Measurements from ENCODE around the gene CDPF1. TPM values are rescaled to one million over a fixed set of nuclear protein-coding genes. Genes with fewer than 3 reads are reported as not detected.

Gene CDPF1
- total and polyA plus RNA-seq, 2 of the 13 experiments (the other 11 are each of a cell fraction or from before 2014, with no cell fraction given): 5.2 to 8.1 TPM

- TF ChIP-seq RERE (CRISPR knock-in tag; IDR thresholded peaks at IDR 0.05; ENCODE audit: low read depth) (0 out of 2 replicates have a peak, but pooled peaks have one; percentile 29), PAF1 (CRISPR knock-in tag; IDR thresholded peaks at IDR 0.05) (no peak), HOXA9 (CRISPR knock-in tag; IDR thresholded peaks at IDR 0.05; ENCODE audit: borderline replicate concordance) (peak; percentile 78; the same call in 1 of the 2 replicates), CERS6 (CRISPR knock-in tag; IDR thresholded peaks at IDR 0.05) (no peak), KLF6 (CRISPR knock-in tag; IDR thresholded peaks at IDR 0.05) (peak; percentile 76; the same call in 1 of the 2 replicates), SRY (CRISPR knock-in tag; IDR thresholded peaks at IDR 0.05) (0 out of 2 replicates have a peak, but pooled peaks have one; percentile 5), CTCF (CRISPR knock-in tag; IDR thresholded peaks at IDR 0.05) (0 out of 2 replicates have a peak, but pooled peaks have one; percentile 5), ZNF3 (CRISPR knock-in tag; IDR thresholded peaks at IDR 0.05) (no peak), GATAD2A (CRISPR knock-in tag; IDR thresholded peaks at IDR 0.05) (peak; percentile 46; the same call in 1 of the 2 replicates), POLR2AphosphoS5 (IDR thresholded peaks at IDR 0.05; ENCODE audit: low read depth, low read length) (peak; percentile 81), CENPX (CRISPR knock-in tag; IDR thresholded peaks at IDR 0.05) (no peak), HNRNPUL1 (IDR thresholded peaks at IDR 0.05; ENCODE audit: low read depth, low read length) (no peak), ZBTB38 (CRISPR knock-in tag; IDR thresholded peaks at IDR 0.05) (peak; percentile 61; the same call in 1 of the 2 replicates), ZNF7 (CRISPR knock-in tag; IDR thresholded peaks at IDR 0.05) (no peak), SP2 (CRISPR knock-in tag; IDR thresholded peaks at IDR 0.05) (0 out of 2 replicates have a peak, but pooled peaks have one; percentile 11), ZNF335 (CRISPR knock-in tag; IDR thresholded peaks at IDR 0.05) (no peak), CEBPG (CRISPR knock-in tag; IDR thresholded peaks at IDR 0.05) (no peak), SP5 (CRISPR knock-in tag; IDR thresholded peaks at IDR 0.05; ENCODE audit: borderline replicate concordance, low read depth) (peak; percentile 64; the same call in 1 of the 2 replicates), MYC (CRISPR knock-in tag; IDR thresholded peaks at IDR 0.05; ENCODE audit: borderline replicate concordance) (peak; percentile 54; the same call in 1 of the 2 replicates), MEIS1 (CRISPR knock-in tag; IDR thresholded peaks at IDR 0.05; ENCODE audit: borderline replicate concordance) (peak; percentile 65; the same call in 1 of the 2 replicates), KAT7 (CRISPR knock-in tag; IDR thresholded peaks at IDR 0.05; ENCODE audit: borderline replicate concordance) (peak; percentile 56; the same call in 1 of the 2 replicates)
- TF ChIP-seq, protein P1, sequence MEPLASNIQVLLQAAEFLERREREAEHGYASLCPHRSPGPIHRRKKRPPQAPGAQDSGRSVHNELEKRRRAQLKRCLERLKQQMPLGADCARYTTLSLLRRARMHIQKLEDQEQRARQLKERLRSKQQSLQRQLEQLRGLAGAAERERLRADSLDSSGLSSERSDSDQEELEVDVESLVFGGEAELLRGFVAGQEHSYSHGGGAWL (CRISPR knock-in tag; IDR thresholded peaks at IDR 0.05): peak; percentile 86
These were observed 17.6 kb upstream of the CDPF1 start, which contains the start of gene TTC38 (continued) for GRCh38 chr22:46267431-46268279.

All from HepG2 (cell line).